ENCODE results near the gene PIK3CG.
A peak's percentile ranks its signal among the peaks of the same experiment; 100 is the strongest.
"Not testable (repeated sequence)": the region's sequence is repeated elsewhere in the genome, so short reads cannot be mapped to it uniquely, and the experiment has no call there.

The PIK3CG gene

DNA sequence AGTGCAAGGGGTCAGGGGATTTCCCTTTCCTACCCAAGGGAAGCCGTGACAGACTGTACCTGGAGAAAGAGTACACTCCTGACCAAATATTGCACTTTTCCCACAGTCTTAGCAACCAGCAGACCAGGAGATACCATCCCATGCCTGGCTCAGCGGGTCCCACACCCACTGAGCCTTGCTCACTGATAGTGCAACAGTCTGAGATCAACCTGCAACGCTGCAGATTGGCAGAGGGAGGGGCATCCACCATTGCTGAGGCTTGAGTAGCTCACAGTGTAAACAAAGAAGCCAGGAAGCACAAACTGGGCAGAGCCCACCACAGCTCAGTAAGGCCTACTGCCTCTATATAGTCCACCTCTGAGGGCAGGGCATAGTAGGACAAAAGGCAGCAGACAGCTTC is 53.9 kb downstream of the PIK3CG start (continued):
- TF ChIP-seq, protein P1, sequence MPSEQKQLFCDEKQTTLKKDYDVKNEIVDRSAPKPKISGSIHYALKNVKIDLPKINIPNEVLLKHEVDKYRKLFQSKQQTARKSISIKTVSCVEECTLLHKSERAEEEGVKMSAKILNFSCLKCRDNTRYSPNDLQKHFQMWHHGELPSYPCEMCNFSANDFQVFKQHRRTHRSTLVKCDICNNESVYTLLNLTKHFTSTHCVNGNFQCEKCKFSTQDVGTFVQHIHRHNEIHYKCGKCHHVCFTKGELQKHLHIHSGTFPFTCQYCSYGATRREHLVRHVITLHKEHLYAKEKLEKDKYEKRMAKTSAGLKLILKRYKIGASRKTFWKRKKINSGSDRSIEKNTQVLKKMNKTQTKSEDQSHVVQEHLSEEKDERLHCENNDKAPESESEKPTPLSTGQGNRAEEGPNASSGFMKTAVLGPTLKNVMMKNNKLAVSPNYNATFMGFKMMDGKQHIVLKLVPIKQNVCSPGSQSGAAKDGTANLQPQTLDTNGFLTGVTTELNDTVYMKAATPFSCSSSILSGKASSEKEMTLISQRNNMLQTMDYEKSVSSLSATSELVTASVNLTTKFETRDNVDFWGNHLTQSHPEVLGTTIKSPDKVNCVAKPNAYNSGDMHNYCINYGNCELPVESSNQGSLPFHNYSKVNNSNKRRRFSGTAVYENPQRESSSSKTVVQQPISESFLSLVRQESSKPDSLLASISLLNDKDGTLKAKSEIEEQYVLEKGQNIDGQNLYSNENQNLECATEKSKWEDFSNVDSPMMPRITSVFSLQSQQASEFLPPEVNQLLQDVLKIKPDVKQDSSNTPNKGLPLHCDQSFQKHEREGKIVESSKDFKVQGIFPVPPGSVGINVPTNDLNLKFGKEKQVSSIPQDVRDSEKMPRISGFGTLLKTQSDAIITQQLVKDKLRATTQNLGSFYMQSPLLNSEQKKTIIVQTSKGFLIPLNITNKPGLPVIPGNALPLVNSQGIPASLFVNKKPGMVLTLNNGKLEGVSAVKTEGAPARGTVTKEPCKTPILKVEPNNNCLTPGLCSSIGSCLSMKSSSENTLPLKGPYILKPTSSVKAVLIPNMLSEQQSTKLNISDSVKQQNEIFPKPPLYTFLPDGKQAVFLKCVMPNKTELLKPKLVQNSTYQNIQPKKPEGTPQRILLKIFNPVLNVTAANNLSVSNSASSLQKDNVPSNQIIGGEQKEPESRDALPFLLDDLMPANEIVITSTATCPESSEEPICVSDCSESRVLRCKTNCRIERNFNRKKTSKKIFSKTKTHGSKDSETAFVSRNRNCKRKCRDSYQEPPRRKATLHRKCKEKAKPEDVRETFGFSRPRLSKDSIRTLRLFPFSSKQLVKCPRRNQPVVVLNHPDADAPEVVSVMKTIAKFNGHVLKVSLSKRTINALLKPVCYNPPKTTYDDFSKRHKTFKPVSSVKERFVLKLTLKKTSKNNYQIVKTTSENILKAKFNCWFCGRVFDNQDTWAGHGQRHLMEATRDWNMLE (tag by site-specific recombination; conservative IDR thresholded peaks at IDR 0.05; ENCODE audit: low read depth) = no peak
- TF ChIP-seq GLIS2 (tag by site-specific recombination; IDR thresholded peaks at IDR 0.05) (no peak), GLI2 (tag by site-specific recombination; IDR thresholded peaks at IDR 0.05; ENCODE audit: borderline replicate concordance, low read depth) (no peak), GLI4 (tag by site-specific recombination; IDR thresholded peaks at IDR 0.05) (no peak), ZNF184 (tag by site-specific recombination; IDR thresholded peaks at IDR 0.05) (no peak), ZNF596 (tag by site-specific recombination; IDR thresholded peaks at IDR 0.05) (no peak), IKZF3 (tag by site-specific recombination; IDR thresholded peaks at IDR 0.05) (no peak), ZNF791 (tag by site-specific recombination; IDR thresholded peaks at IDR 0.05) (no peak)
- TF ChIP-seq, protein P2, sequence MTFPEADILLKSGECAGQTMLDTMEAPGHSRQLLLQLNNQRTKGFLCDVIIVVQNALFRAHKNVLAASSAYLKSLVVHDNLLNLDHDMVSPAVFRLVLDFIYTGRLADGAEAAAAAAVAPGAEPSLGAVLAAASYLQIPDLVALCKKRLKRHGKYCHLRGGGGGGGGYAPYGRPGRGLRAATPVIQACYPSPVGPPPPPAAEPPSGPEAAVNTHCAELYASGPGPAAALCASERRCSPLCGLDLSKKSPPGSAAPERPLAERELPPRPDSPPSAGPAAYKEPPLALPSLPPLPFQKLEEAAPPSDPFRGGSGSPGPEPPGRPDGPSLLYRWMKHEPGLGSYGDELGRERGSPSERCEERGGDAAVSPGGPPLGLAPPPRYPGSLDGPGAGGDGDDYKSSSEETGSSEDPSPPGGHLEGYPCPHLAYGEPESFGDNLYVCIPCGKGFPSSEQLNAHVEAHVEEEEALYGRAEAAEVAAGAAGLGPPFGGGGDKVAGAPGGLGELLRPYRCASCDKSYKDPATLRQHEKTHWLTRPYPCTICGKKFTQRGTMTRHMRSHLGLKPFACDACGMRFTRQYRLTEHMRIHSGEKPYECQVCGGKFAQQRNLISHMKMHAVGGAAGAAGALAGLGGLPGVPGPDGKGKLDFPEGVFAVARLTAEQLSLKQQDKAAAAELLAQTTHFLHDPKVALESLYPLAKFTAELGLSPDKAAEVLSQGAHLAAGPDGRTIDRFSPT (tag by site-specific recombination; IDR thresholded peaks at IDR 0.05) = no peak

DNA sequence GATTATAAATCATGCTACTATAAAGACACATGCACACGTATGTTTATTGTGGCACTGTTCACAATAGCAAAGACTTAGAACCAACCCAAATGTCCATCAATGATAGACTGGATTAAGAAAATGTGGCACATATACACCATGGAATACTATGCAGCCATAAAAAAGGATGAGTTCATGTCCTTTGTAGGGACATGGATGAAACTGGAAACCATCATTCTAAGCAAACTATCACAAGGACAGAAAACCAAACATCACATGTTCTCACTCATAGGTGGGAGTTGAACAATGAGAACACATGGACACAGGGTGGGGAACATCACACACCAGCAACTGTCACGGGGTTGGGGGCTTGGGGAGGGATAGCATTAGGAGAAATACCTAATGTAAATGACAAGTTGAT is 59.4 kb downstream of the PIK3CG start:
- CTCF ChIA-PET = interaction anchor here (0.7 kb wide), 1 partner anchor 23 kb away, joined by 3 read pairs; no protein-coding TSS in a partner anchor
- POLR2A ChIA-PET; H3K36me3 ChIP-seq (ENCODE audit: control insufficient read depth in 2 of 2, insufficient read depth in 1 of 2, low read length in 2 of 2); H3K4me3 ChIP-seq (ENCODE audit: low read depth, low read length); H3K9me3 ChIP-seq (ENCODE audit: control insufficient read depth, insufficient read depth, low read depth, low read length); H3K4me1 ChIP-seq (ENCODE audit: control insufficient read depth, insufficient read depth, low read length); H3K27ac ChIP-seq (ENCODE audit: extremely low read depth, low read depth, low read length): not testable (repeated sequence)
- TF ChIP-seq ZNF146 (tag by site-specific recombination; IDR thresholded peaks at IDR 0.05) = peak; percentile 77

DNA sequence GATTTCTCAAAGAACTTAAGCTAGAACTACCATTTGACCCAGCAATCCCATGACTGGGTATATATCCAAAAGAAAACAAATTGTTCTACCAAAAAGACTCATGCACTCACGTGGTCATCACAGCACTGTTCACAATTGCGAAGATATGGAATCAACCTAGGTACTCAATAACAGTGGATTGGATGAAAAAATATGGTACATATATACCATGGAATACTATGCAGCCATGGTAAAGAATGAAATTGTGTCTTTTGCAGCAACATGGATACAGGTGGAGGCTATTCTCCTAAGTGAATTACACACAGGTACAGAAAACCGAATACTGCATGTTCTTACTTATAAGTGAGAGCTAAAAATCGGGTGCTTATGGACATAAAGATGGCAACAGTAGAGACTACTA is 61.8 kb downstream of the PIK3CG start:
- Histone ChIP-seq H3K4me1 (ENCODE audit: control insufficient read depth, insufficient read depth, low read length) (no peaks in the 10 kb centered on the region), H3K9me3 (ENCODE audit: control insufficient read depth, insufficient read depth, low read depth, low read length) (no peaks in the 10 kb centered on the region), H3K27ac (ENCODE audit: extremely low read depth, low read depth, low read length) (no peak overlapping the region), H3K4me3 (ENCODE audit: low read depth, low read length) (no peak overlapping the region), H3K36me3 (ENCODE audit: control insufficient read depth in 2 of 2, insufficient read depth in 1 of 2, low read length in 2 of 2) (no peaks in the 10 kb centered on the region)
- ChIA-PET CTCF (no interaction called here), POLR2A (no interaction called here)
- TF ChIP-seq ZNF416 (tag by site-specific recombination; IDR thresholded peaks at IDR 0.05) = no peak
- no peak for TF ChIP-seq ZBTB17 (tag by site-specific recombination; IDR thresholded peaks at IDR 0.05)
- no peak for TF ChIP-seq ZNF140 (tag by site-specific recombination; IDR thresholded peaks at IDR 0.05)
- TF ChIP-seq ZNF311 (tag by site-specific recombination; IDR thresholded peaks at IDR 0.05; ENCODE audit: borderline replicate concordance) = no peak
- no peak for TF ChIP-seq YY2 (tag by site-specific recombination; IDR thresholded peaks at IDR 0.05)
- no peak for TF ChIP-seq ZNF394 (tag by site-specific recombination; IDR thresholded peaks at IDR 0.05; ENCODE audit: borderline replicate concordance)
- no peak for TF ChIP-seq ZNF350 (tag by site-specific recombination; IDR thresholded peaks at IDR 0.05)
